K562 (cell line): ENCODE measurements around the gene BAG5. TPM values are rescaled to one million over a fixed set of nuclear protein-coding genes. Genes with fewer than 3 reads are reported as not detected.

ENCODE experiments used
- ATAC-seq: fragments of 200-7000 bp; cut with Tn5 transposase; 3 replicates; pipeline ENCODE4 v1.9.1; 2020; ENCODE audit warnings: moderate library complexity
- BruUV-seq: library from RNA; stranded (reverse); fragments of 400-500 nt; replicated peaks from 2 replicates; lab custom pipeline; 2021; lab: Mats Ljungman, UMichigan
- CTCF ChIA-PET: fragments of 300-600 bp; formaldehyde crosslinking; extraction: SDS; loops from one replicate; lab custom pipeline; 2021; ENCODE audit warnings: low intra/inter-chr PET ratio; lab: Yijun Ruan, JAX
- POLR2A ChIA-PET: fragments of 300-600, 350-650 bp; sonication (Branson Sonifier 250); formaldehyde crosslinking; extraction: SDS; loops from one replicate; lab custom pipeline; 2021; ENCODE audit warnings: antibody characterized with exemption, inconsistent platforms; lab: Yijun Ruan, JAX
- DNase-seq, 4 experiments: peaks; one replicate each; pipeline versions ENCODE4 v3.0.0 to v3.0.0-alpha.2; 2011 to 2018; ENCODE audit warnings: low spot score in 3 of 4, mixed read lengths in 3 of 4; ENCODE audit errors: extremely low read depth in 1 of 4
- FAIRE-seq: peaks from 2 replicates; lab custom pipeline; 2011; peaks lifted over from hg19 to GRCh38; lab: Jason Lieb, UNC
- H2AFZ ChIP-seq: 2 replicates; pipeline ENCODE4 v1.6.0; 2011; ENCODE audit warnings: low read depth, low read length, control low read depth, inconsistent platforms
- H3K27ac ChIP-seq: fragments of 200-600 bp; 3 replicates; pipeline ENCODE4 v1.8.0; 2011; ENCODE audit warnings: low read depth, mild to moderate bottlenecking, control low read depth, inconsistent platforms, low read length, moderate library complexity, mixed read lengths; ENCODE audit errors: extremely low read depth
- H3K27me3 ChIP-seq, 2 experiments: fragments of 300-600 bp in 1 of 2; 2 replicates in 1 of 2; 3 replicates in 1 of 2; pipeline versions ENCODE4 v1.6.0 to v1.8.0; 2011; ENCODE audit warnings: inconsistent platforms in 2 of 2, low read length in 2 of 2, mild to moderate bottlenecking in 1 of 2, mixed read lengths in 1 of 2, moderate library complexity in 1 of 2; ENCODE audit not compliant: control insufficient read depth in 2 of 2, insufficient read depth in 2 of 2
- H3K36me3 ChIP-seq: fragments of 300-600 bp; 3 replicates; pipeline ENCODE4 v1.8.0; 2011; ENCODE audit warnings: mild to moderate bottlenecking, low read length, inconsistent platforms; ENCODE audit not compliant: control insufficient read depth, insufficient read depth
- H3K4me1 ChIP-seq, 2 experiments: fragments of 200-600 bp in 1 of 2; replicated peaks in 1 of 2; 2 replicates in 1 of 2; 3 replicates in 1 of 2; pipeline versions ENCODE4 v1.5.1 to v1.8.0; 2011; ENCODE audit warnings: inconsistent platforms in 2 of 2, low read length in 2 of 2, mild to moderate bottlenecking in 1 of 2, mixed read lengths in 1 of 2, moderate library complexity in 1 of 2; ENCODE audit not compliant: control insufficient read depth in 2 of 2, insufficient read depth in 2 of 2
- H3K4me2 ChIP-seq: 2 replicates; pipeline ENCODE4 v1.6.1; 2011; ENCODE audit warnings: low read length, control low read depth, inconsistent platforms, mixed read lengths; ENCODE audit not compliant: insufficient read depth
- H3K4me3 ChIP-seq: fragments of 200-600 bp; sonication (generic), shearing (Covaris generic); 2 replicates; pipeline ENCODE4 v1.5.1; 2016; ENCODE audit warnings: control low read depth, inconsistent platforms
- H3K79me2 ChIP-seq: fragments of 200-600 bp; 3 replicates; pipeline ENCODE4 v1.8.0; 2011; ENCODE audit warnings: low read length, inconsistent platforms; ENCODE audit not compliant: control insufficient read depth, insufficient read depth
- H3K9ac ChIP-seq, 2 experiments: 2 replicates each; pipeline versions ENCODE4 v1.6.0 to v1.6.1; 2011; ENCODE audit warnings: low read depth in 2 of 2, low read length in 2 of 2, control low read depth in 1 of 2, inconsistent platforms in 1 of 2, mild to moderate bottlenecking in 1 of 2, mixed read lengths in 1 of 2; ENCODE audit not compliant: insufficient read depth in 1 of 2
- H3K9me1 ChIP-seq: one replicate; pipeline ENCODE4 v1.6.0; 2011; ENCODE audit warnings: inconsistent platforms, mild to moderate bottlenecking, low read length, moderate library complexity; ENCODE audit not compliant: control insufficient read depth, insufficient read depth
- H3K9me3 ChIP-seq: replicated peaks from 2 replicates; pipeline ENCODE4 v1.5.1; 2011; ENCODE audit warnings: low read depth, low read length, inconsistent platforms; ENCODE audit not compliant: control insufficient read depth, insufficient read depth
- H4K20me1 ChIP-seq: replicated peaks from 2 replicates; pipeline ENCODE4 v1.6.1; 2011; ENCODE audit warnings: low read length, inconsistent platforms, mixed read lengths; ENCODE audit not compliant: control insufficient read depth, insufficient read depth
- CHD2 ChIP-seq: IDR thresholded peaks from 2 replicates; pipeline ENCODE4 v1.6.1; 2011; ENCODE audit warnings: low read depth, low read length
- FOXJ2 ChIP-seq: fragments of 200-800 bp; sonication (Bioruptor generic); IDR thresholded peaks from 2 replicates; pipeline ENCODE4 v1.6.1; 2016; ENCODE audit warnings: missing genetic modification characterization, missing compliant biosample characterization
- GMEB1 ChIP-seq: fragments of 250-450 bp; sonication (Bioruptor Pico); IDR thresholded peaks from 2 replicates; pipeline ENCODE4 v1.4.0; 2020; ENCODE audit warnings: mild to moderate bottlenecking
- HDAC3 ChIP-seq: fragments of 450-650 bp; IDR thresholded peaks from 2 replicates; pipeline ENCODE4 v1.6.1; 2018; ENCODE audit warnings: borderline replicate concordance, mild to moderate bottlenecking, moderate library complexity; ENCODE audit not compliant: partially characterized antibody
- KDM5B ChIP-seq: fragments of 200-600 bp; sonication (generic); IDR thresholded peaks from 2 replicates; pipeline ENCODE4 v1.6.1; 2012; ENCODE audit warnings: low read depth, mild to moderate bottlenecking, moderate library complexity, low read length, control low read depth, inconsistent platforms; ENCODE audit not compliant: insufficient replicate concordance
- MXI1 ChIP-seq: IDR thresholded peaks from 2 replicates; pipeline ENCODE4 v1.6.1; 2011; ENCODE audit warnings: low read depth, mild to moderate bottlenecking, improper control_type of control experiment, low read length
- NFXL1 ChIP-seq: fragments of 450-650 bp; formaldehyde crosslinking; IDR thresholded peaks from 2 replicates; pipeline ENCODE4 v1.4.0; 2021; ENCODE audit warnings: mild to moderate bottlenecking
- NR2F6 ChIP-seq: fragments of 450-650 bp; formaldehyde crosslinking; IDR thresholded peaks from 2 replicates; pipeline ENCODE4 v1.4.0; 2020; ENCODE audit warnings: mild to moderate bottlenecking
- PCBP1 ChIP-seq: fragments of 200-400 bp; formaldehyde crosslinking; IDR thresholded peaks from 2 replicates; pipeline ENCODE4 v1.6.1; 2018; ENCODE audit warnings: mild to moderate bottlenecking, low read depth, low read length; ENCODE audit not compliant: poor library complexity, severe bottlenecking
- POLR3A ChIP-seq: IDR thresholded peaks from 2 replicates; pipeline ENCODE4 v1.6.1; 2011; ENCODE audit warnings: borderline replicate concordance, mild to moderate bottlenecking, moderate library complexity; ENCODE audit not compliant: insufficient read length, insufficient read depth; ENCODE audit errors: extremely low read depth
- SRSF9 ChIP-seq: fragments of 200-400 bp; formaldehyde crosslinking; IDR thresholded peaks from 2 replicates; pipeline ENCODE4 v1.6.1; 2017; ENCODE audit warnings: low read depth, low read length, borderline replicate concordance
- TEAD1 ChIP-seq, 2 experiments: fragments of 450-650 bp in 1 of 2; sonication (generic) in 1 of 2; formaldehyde crosslinking; IDR thresholded peaks; 2 replicates each; pipeline versions ENCODE4 v1.4.0 to v1.8.0; 2020 to 2022; ENCODE audit warnings: mild to moderate bottlenecking in 2 of 2, missing genetic modification reagents in 1 of 2
- WGBS: fragments of 100-300 bp; shearing (Covaris generic); methylation state at CpG from one replicate; pipeline ENCODE4 v1.1.6; 2016; ENCODE audit warnings: low coverage, mixed read lengths; ENCODE audit not compliant: insufficient coverage; ENCODE audit errors: missing lambda C conversion rate; 5-methylcytosine and 5-hydroxymethylcytosine counted together
- in situ Hi-C: fragments of 300-500 bp; cut with MboI; formaldehyde crosslinking; loops from 4 replicates; pipeline ENCODE4 v1.15.0; 2018; ENCODE audit warnings: inconsistent platforms, mixed read lengths
- intact Hi-C: fragments of 100-400 bp; cut with micrococcal nuclease; formaldehyde crosslinking; loops from 2 replicates; pipeline ENCODE4 v1.14.2; 2022
- polyA plus RNA-seq, 8 experiments: library from polyadenylated mRNA; depleted of rRNA in 4 of 8; stranded (reverse) in 5 of 8; unstranded in 3 of 8; fragments of >200 nt; fragmentation: Nextera tagmentation in 2 of 8; fragmentation: Illumina TruSeq in 1 of 8; extraction: Ambion mirVana in 2 of 8; extraction: Trizol in 1 of 8; gene quantifications; 2 replicates each; pipeline versions ENCODE4 v1.2.1 to v1.2.3, GENCODE V29; 2011 to 2014; ENCODE audit warnings: inconsistent platforms in 1 of 8, missing spikeins in 1 of 8
- total RNA-seq, 7 experiments: library from RNA; depleted of rRNA in 6 of 7; stranded (reverse); fragments of >200 nt in 6 of 7; fragmentation: Illumina TruSeq in 2 of 7; extraction: Trizol in 2 of 7; gene quantifications; 2 replicates each; pipeline versions ENCODE4 v1.2.1 to v1.2.3, GENCODE V29; 2011 to 2021; ENCODE audit warnings: low replicate concordance in 1 of 7
- TF ChIP-seq, protein P1 (sequence below): sonication (generic); formaldehyde crosslinking; IDR thresholded peaks from 2 replicates; pipeline ENCODE4 v1.8.1; 2022; ENCODE audit warnings: missing genetic modification reagents

BAG5 gene
- total and polyA plus RNA-seq, 9 of the 15 experiments (the other 6 are each of a cell fraction or from before 2014, with no cell fraction given) = 7.9 to 21.4 (median 13.2) TPM

- DNase-seq (no peak), FAIRE-seq (no peak)
- Histone ChIP-seq H3K4me3 (no peak overlapping the region), H4K20me1 (peaks cover 9% of the 10 kb centered on the region; the same call in 1 of the 2 replicates), H3K9me3 (no peaks in the 10 kb centered on the region), H3K79me2 (0 out of 3 replicates have a peak, but pooled peaks cover 4% of the 10 kb centered on the region), H2AFZ (no peak overlapping the region), H3K4me1 (peaks cover 0 to 3% of the 10 kb centered on the region in 2 experiments; a peak in 2 of 5 replicates), H3K9ac (no peak overlapping the region), H3K27me3 (no peaks in the 10 kb centered on the region), H3K9me1 (no peaks in the 10 kb centered on the region), H3K36me3 (peaks cover 43% of the 10 kb centered on the region; the same call in 2 of the 3 replicates), H3K27ac (no peak overlapping the region)
- CTCF ChIA-PET = interaction anchor here (0.7 kb wide), 1 partner anchor 401 kb away, joined by 3 read pairs; no protein-coding TSS in a partner anchor
- POLR2A ChIA-PET = interaction anchor here (0.7 kb wide), 1 partner anchor 12 kb away, joined by 3 read pairs; no protein-coding TSS in a partner anchor
- no TSS peak for BruUV-seq
- in situ Hi-C loops = loop anchor here (10.0 kb wide), 1 partner anchor 101 kb away; no protein-coding TSS in a partner anchor
- WGBS = 70% methylated on average over 4 of the region's 6 CpGs
- TF ChIP-seq NFXL1 (CRISPR knock-in tag) (no peak), HDAC3 (no peak), POLR3A (no peak), CHD2 (no peak), MXI1 (no peak), FOXJ2 (tag) (no peak), SRSF9 (no peak), PCBP1 (no peak), GMEB1 (CRISPR knock-in tag) (no peak), NR2F6 (CRISPR knock-in tag) (no peak), TEAD1 (CRISPR knock-in tag; IDR thresholded peaks at IDR 0.05) (no peak), KDM5B (no peak)
- TF ChIP-seq, protein P1, sequence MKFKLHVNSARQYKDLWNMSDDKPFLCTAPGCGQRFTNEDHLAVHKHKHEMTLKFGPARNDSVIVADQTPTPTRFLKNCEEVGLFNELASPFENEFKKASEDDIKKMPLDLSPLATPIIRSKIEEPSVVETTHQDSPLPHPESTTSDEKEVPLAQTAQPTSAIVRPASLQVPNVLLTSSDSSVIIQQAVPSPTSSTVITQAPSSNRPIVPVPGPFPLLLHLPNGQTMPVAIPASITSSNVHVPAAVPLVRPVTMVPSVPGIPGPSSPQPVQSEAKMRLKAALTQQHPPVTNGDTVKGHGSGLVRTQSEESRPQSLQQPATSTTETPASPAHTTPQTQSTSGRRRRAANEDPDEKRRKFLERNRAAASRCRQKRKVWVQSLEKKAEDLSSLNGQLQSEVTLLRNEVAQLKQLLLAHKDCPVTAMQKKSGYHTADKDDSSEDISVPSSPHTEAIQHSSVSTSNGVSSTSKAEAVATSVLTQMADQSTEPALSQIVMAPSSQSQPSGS (CRISPR knock-in tag) = no peak
- TF ChIP-seq, all 486 proteins: peak for 0
- ATAC-seq = no peak
- no peak overlapping the region for H3K4me2 ChIP-seq
- intact Hi-C loops = loop anchor here (10.0 kb wide), 1 partner anchor 111 kb away; no protein-coding TSS in a partner anchor
Observed at GRCh38 chr14:103574104-103574503, 11.6 kb upstream of the BAG5 start.
